Pancreas (tissue), 10 donors: Measurements from ENCODE around the gene CCBE1. TPM values are rescaled to one million over a fixed set of nuclear protein-coding genes. Genes with fewer than 3 reads are reported as not detected.

ENCODE experiments used
- ATAC-seq, 4 donors: fragments of 200-7000 bp; cut with Tn5 transposase; one replicate each; pipeline versions ENCODE4 v1.8.0 to v1.9.1; 2020; ENCODE audit warnings: mild to moderate bottlenecking in 4 of 4, moderate library complexity in 4 of 4
- DNase-seq, 6 donors: peaks; one replicate each; pipeline ENCODE4 v3.0.0-alpha.2; 2020
- FAIRE-seq: peaks from 2 replicates; lab custom pipeline; 2012; peaks lifted over from hg19 to GRCh38; lab: Jason Lieb, UNC
- H3K27ac ChIP-seq, 4 donors: fragments of 200-600 bp; sonication (generic); 1 replicate in 3 of 4; 2 replicates in 1 of 4; pipeline versions ENCODE4 v1.5.0 to v1.8.0; 2020
- H3K27me3 ChIP-seq, 4 donors: fragments of 200-600 bp; one replicate each; pipeline ENCODE4 v1.8.0; 2021
- H3K36me3 ChIP-seq, 3 donors: fragments of 200-600 bp; sonication (generic) in 1 of 3; one replicate each; pipeline versions ENCODE4 v1.5.0 to v1.8.0; 2020 to 2021
- H3K4me1 ChIP-seq, 3 donors: fragments of 200-600 bp; one replicate each; pipeline ENCODE4 v1.8.0; 2021
- H3K4me3 ChIP-seq, 4 donors: fragments of 200-600 bp; sonication (generic) in 2 of 4; one replicate each; pipeline versions ENCODE4 v1.5.0 to v1.8.0; 2020 to 2021
- H3K9me3 ChIP-seq, 4 donors: fragments of 200-600 bp; one replicate each; pipeline ENCODE4 v1.8.0; 2021
- CTCF ChIP-seq, 4 donors: fragments of 200-600 bp; sonication (generic) in 3 of 4; IDR thresholded peaks; one replicate each; pipeline versions ENCODE4 v1.5.0 to v1.8.0; 2021; ENCODE audit warnings: antibody characterized with exemption in 4 of 4
- WGBS, 2 donors: extraction: QIAGEN DNeasy Blood & Tissue Kit; methylation state at CpG; one replicate each; pipeline ENCODE4 v1.1.7; 2013; 5-methylcytosine and 5-hydroxymethylcytosine counted together
- intact Hi-C, 3 donors: fragments of 100-400 bp; cut with DNase I; formaldehyde crosslinking; loops; one replicate each; pipeline versions ENCODE4 v1.11.1 to v1.14.2; 2022
- polyA plus RNA-seq, 2 donors: library from polyadenylated mRNA; stranded (reverse); fragments of 200-250 nt; gene quantifications; one replicate each; pipeline ENCODE4 v1.2.3, GENCODE V29; 2013
- total RNA-seq, 6 donors: library from RNA; stranded (reverse); fragmentation: NEBNext Ultra II Directional in 4 of 6; extraction: Animal tissue kit (Norgen Biotek cat#: 25700) in 4 of 6; gene quantifications; one replicate each; pipeline versions ENCODE4 v1.2.1 to v1.2.4, GENCODE V29; 2021 to 2023
- donor health status: healthy with polysubstance abuse.
- donor health status: DM: no; HTN: no; CAD: no; lungs with moderate emphysema.
- donor health status: DM: no; HTN: no; CAD: no.
- donor health status: control.
- donor health status: control.
- donor health status: Bipolar disorder and iron deficiency.
- donor health status: DM: yes; HTN: yes; CAD: no.
- donor health status: DM: no; HTN: no; CAD: no.
- donor health status: DM: no; HTN: no; CAD: no.
- donor health status: DM: yes; HTN: yes; CAD: no.

Gene CCBE1
- total and polyA plus RNA-seq, 8 donors = 0.08 to 1.5 (median 0.59) TPM

- no peak overlapping the region for H3K27ac ChIP-seq
- H3K27me3 ChIP-seq = no peaks in the 10 kb centered on the region
- FAIRE-seq (no peak), DNase-seq (no peak), ATAC-seq (no peak)
- no peaks in the 10 kb centered on the region for H3K4me1 ChIP-seq
- TF ChIP-seq CTCF (IDR thresholded peaks at IDR 0.05) = no peak
- no peak overlapping the region for H3K4me3 ChIP-seq
- H3K36me3 ChIP-seq = no peaks in the 10 kb centered on the region
- H3K9me3 ChIP-seq = no peaks in the 10 kb centered on the region
- 65 to 74% methylated on average over 6 of the region's 6 CpGs for WGBS, 2 donors
- intact Hi-C loops = no loop called here
Measured at GRCh38 chr18:59567431-59567830, 129.8 kb downstream of the CCBE1 start.

GRCh38 chr18:59566533-59566971 is 130.7 kb downstream of the CCBE1 start:
- intact Hi-C loops = no loop called here
- peak in 2 of 4 donors; percentile 23 to 25 for ATAC-seq
- no peaks in the 10 kb centered on the region for H3K36me3 ChIP-seq
- no peaks in the 10 kb centered on the region for H3K4me1 ChIP-seq
- H3K9me3 ChIP-seq = no peaks in the 10 kb centered on the region
- no peak for TF ChIP-seq CTCF (IDR thresholded peaks at IDR 0.05)
- 51 to 65% methylated on average over 4 of the region's 4 CpGs for WGBS, 2 donors
- no peak overlapping the region for H3K4me3 ChIP-seq
- FAIRE-seq = no peak
- no peak overlapping the region for H3K27ac ChIP-seq
- H3K27me3 ChIP-seq = no peaks in the 10 kb centered on the region
- no peak for DNase-seq

- DNase-seq = no peak
- no peak for ATAC-seq
- intact Hi-C loops = no loop called here
- no peaks in the 10 kb centered on the region for H3K9me3 ChIP-seq
- H3K4me3 ChIP-seq = no peak overlapping the region
- 61 to 68% methylated on average over 3 of the region's 3 CpGs for WGBS, 2 donors
- FAIRE-seq = no peak
- no peaks in the 10 kb centered on the region for H3K4me1 ChIP-seq
- no peaks in the 10 kb centered on the region for H3K27me3 ChIP-seq
- H3K27ac ChIP-seq = no peak overlapping the region
- TF ChIP-seq CTCF (IDR thresholded peaks at IDR 0.05) = no peak
- no peaks in the 10 kb centered on the region for H3K36me3 ChIP-seq
Measured at GRCh38 chr18:59565957-59566356, 131.3 kb downstream of the CCBE1 start.

GRCh38 chr18:59564561-59564960 is 132.7 kb downstream of the CCBE1 start:
- intact Hi-C loops = no loop called here
- Histone ChIP-seq H3K4me3 (no peak overlapping the region), H3K9me3 (no peaks in the 10 kb centered on the region), H3K27me3 (no peaks in the 10 kb centered on the region), H3K36me3 (no peaks in the 10 kb centered on the region), H3K27ac (no peak overlapping the region), H3K4me1 (no peaks in the 10 kb centered on the region)
- no peak for TF ChIP-seq CTCF (IDR thresholded peaks at IDR 0.05)
- DNase-seq = no peak
- no peak for FAIRE-seq
- no peak for ATAC-seq
- 66 to 75% methylated on average over 3 of the region's 3 CpGs for WGBS, 2 donors

- TF ChIP-seq CTCF (IDR thresholded peaks at IDR 0.05) = no peak
- no peaks in the 10 kb centered on the region for H3K9me3 ChIP-seq
- DNase-seq (no peak), ATAC-seq (no peak), FAIRE-seq (no peak)
- no peak overlapping the region for H3K27ac ChIP-seq
- no peaks in the 10 kb centered on the region for H3K27me3 ChIP-seq
- WGBS, 2 donors = 85 to 88% methylated on average over 3 of the region's 3 CpGs
- no peaks in the 10 kb centered on the region for H3K36me3 ChIP-seq
- no peak overlapping the region for H3K4me3 ChIP-seq
- intact Hi-C loops = no loop called here
- no peaks in the 10 kb centered on the region for H3K4me1 ChIP-seq
Measured at GRCh38 chr18:59563176-59563785, 133.9 kb downstream of the CCBE1 start.
